COLO829 (cell line): ENCODE measurements around the gene HORMAD2.
A peak's percentile ranks its signal among the peaks of the same experiment; 100 is the strongest.
"Not testable (repeated sequence)": the region's sequence is repeated elsewhere in the genome, so short reads cannot be mapped to it uniquely, and the experiment has no call there.

ENCODE experiments used
- DNase-seq: peaks from one replicate; pipeline ENCODE4 v3.0.0; 2012; ENCODE audit warnings: low spot score

Gene HORMAD2

GRCh38 chr22:30210235-30210909, 130.1 kb downstream of the HORMAD2 start:
- peak; percentile 97 for DNase-seq

GRCh38 chr22:30211124-30211820, 131.0 kb downstream of the HORMAD2 start:
- DNase-seq = no peak

- DNase-seq = peak; percentile 76
These were observed 132.2 kb downstream of the HORMAD2 start for GRCh38 chr22:30212363-30212995.

- DNase-seq = no peak
These were observed 132.8 kb downstream of the HORMAD2 start for GRCh38 chr22:30212996-30213441.

- DNase-seq = no peak
These were observed 134.6 kb downstream of the HORMAD2 start for GRCh38 chr22:30214703-30215407.

- DNase-seq = not testable (repeated sequence)
These were observed 136.0 kb downstream of the HORMAD2 start for GRCh38 chr22:30216272-30216671.

- no peak for DNase-seq
These were observed 136.4 kb downstream of the HORMAD2 start for GRCh38 chr22:30216710-30217109.

GRCh38 chr22:30217698-30218560, 137.7 kb downstream of the HORMAD2 start:
- DNase-seq = no peak

GRCh38 chr22:30219049-30219654, 138.9 kb downstream of the HORMAD2 start:
- no peak for DNase-seq

GRCh38 chr22:30219668-30220278, 139.5 kb downstream of the HORMAD2 start:
- no peak for DNase-seq

- no peak for DNase-seq
These were observed 140.2 kb downstream of the HORMAD2 start for GRCh38 chr22:30220338-30221012.

GRCh38 chr22:30221121-30221992, 141.1 kb downstream of the HORMAD2 start:
- DNase-seq = no peak

GRCh38 chr22:30222321-30222720, 142.1 kb downstream of the HORMAD2 start:
- no peak for DNase-seq

GRCh38 chr22:30223303-30223702, 143.0 kb downstream of the HORMAD2 start:
- no peak for DNase-seq

GRCh38 chr22:30224161-30224857, 144.0 kb downstream of the HORMAD2 start:
- no peak for DNase-seq

GRCh38 chr22:30225220-30225927, 145.1 kb downstream of the HORMAD2 start:
- no peak for DNase-seq

- no peak for DNase-seq
These were observed 146.0 kb downstream of the HORMAD2 start for GRCh38 chr22:30226192-30226832.
